T-helper 1 cell (primary cell): ENCODE results near the gene STXBP6.
"Not testable (repeated sequence)": the region's sequence is repeated elsewhere in the genome, so short reads cannot be mapped to it uniquely, and the experiment has no call there.

Experiments
- DNase-seq, 5 donors: peaks; one replicate each; pipeline ENCODE4 v3.0.0-alpha.2; 2012 to 2020

STXBP6 gene

DNA sequence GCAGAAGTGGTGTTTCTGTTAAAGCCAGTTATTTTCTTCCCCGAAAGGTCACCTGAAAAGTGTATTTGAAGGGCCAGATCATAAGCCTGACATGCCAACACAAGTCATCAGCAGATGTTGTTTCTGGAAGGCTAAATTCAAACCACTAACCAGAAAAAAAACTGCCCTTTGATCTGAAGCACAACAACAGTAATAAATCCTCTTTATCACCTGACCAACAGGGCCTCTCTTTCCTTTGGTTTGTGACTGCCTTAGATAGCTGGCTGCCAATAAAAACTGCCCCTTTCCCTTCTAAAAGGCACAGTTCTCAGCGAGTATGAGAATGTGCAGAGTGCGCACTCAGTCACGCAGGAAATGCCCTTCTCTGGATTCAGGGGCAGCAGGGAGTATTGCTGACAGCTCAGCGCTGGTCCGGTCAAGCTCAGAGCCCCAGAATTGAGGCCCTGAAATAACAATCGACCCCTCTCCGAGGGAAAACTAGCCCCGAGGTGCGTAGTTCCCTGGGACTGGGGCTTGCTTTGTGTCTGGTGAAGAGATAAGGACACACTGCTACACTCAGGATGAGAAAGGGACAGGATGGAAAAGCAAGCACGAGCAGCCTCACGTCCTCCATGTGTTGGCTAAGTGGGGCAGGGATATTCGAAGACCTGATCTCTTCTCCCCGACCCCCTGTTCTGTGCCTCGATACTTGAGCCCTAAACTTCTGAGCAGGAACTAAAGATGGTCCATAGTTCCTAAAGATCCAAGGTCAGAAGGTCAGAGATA lies 231.7 kb downstream of the STXBP6 start:
- no peak for DNase-seq

DNA sequence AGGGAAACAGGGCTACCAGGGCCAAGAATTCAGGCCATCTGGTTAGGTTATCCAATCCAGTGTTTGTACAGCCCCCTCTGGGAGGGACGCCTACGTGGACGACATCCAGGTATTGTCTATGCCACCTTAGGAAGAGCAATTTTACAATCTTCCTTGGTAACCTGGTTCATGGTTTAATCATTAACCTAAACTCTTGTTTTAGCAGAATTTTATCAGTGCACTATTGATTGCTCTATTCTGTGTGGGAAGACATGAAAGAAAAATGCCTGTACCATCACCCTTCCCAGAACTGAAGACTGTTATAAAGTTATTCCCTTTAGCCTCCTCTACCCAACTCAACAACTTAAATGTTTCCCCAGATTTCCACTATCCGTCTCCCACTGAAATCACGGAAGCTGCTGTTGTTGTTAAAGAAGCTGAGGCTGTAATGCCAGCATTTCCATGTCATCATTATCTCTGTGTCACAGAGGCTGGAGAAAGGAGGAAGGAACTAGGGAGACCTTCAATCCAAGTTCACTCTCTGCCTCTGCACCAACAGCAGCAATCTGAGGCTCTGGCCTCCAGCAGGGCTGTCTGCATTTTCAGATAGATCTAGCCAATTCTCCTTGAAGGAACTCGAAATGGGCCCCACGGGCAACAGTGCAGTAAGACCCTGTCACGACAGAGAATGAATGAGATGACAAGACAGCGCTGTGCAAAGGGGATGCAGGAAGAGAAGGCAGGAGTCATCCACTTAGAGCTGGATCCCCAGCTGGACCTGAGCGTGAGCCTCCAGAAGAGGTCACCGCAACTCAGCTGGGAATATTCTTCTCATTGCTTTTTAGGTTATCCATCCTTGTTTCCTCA lies 232.5 kb downstream of the STXBP6 start:
- no peak for DNase-seq

- DNase-seq = no peak
Observed at GRCh38 chr14:24816929-24817211, 233.1 kb downstream of the STXBP6 start.

DNA sequence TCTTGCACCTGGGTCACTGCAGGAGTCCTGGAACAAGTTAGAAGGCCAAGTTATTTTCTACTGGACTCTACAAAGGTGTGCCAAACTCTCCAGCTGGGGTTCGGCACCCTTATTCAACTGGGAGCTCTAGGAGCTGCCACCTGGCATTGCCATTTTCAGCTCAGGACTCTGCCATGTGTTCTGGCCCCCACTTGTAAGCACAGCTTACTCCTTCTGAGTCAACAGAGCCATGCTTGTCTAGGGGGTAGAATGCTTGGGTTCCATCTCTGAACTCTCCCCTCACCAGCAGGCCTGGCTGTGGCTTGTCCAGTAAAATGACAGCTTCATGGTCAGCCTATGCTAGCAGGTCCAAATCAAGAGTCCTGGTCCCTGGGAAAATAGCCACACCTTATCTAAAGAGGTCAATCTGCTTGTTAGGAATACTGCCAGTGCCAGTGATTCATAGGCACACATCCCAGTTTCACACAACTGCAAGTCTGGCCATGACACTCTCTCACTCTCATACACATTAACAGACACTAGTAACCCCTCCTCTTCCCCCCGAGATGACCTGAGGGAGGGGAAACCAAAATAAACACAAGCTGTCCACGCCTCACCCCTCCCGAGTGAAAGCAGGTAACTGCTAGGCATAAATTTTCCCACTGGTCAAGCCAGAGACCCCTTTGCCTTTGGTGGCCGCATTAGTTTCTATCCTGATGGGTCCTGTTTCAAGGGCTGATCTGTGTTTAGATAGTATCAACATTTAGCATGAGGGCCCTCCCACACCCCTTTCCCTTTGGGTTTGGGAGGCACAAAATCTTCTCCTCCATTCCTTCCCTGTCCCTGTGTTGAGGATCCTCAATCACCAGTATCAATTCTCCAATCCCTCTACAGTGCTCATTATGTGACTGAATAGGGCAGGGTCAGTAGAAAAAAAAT lies 233.7 kb downstream of the STXBP6 start:
- no peak for DNase-seq

GRCh38 chr14:24815543-24815942 lies 234.4 kb downstream of the STXBP6 start:
- DNase-seq = no peak

GRCh38 chr14:24814944-24815343 lies 235.0 kb downstream of the STXBP6 start:
- DNase-seq = no peak

- DNase-seq = no peak
Observed at GRCh38 chr14:24814346-24814745, 235.6 kb downstream of the STXBP6 start.

GRCh38 chr14:24813819-24814259 lies 236.1 kb downstream of the STXBP6 start:
- no peak for DNase-seq

DNA sequence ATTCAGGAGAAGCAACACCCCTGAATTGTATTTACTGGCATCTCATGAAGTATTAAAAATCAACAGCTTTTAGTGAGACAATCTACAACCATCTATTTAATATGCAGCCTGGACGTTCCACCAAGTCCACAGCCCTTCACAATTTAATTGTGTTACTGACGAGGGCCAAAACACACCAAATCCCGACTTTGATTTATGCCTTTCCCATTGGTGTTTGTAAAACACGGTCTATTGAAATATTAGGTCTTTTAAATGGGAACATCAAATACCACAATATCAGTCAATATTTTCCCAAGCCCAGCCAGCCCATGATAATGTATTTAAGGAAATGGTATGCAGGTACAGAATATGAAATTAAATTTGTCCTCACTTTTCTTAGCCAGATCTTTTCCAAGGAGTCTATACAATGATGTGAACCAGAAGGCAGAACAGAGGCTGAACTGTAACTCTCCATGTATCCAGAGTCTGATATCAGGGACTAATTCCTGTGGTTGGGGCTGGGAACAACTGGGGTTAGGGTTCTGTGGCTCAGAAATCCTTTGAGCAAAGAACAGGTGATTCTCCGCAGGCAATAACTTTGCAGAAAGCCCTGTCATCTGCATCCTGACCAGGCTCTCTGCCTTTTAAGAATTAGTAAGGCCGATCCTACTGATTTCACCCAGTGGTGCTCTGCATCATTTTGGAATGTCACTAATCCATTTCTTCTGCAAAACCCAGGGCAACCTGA lies 236.7 kb downstream of the STXBP6 start:
- DNase-seq = no peak

GRCh38 chr14:24809135-24809534 lies 240.8 kb downstream of the STXBP6 start:
- DNase-seq = no peak

GRCh38 chr14:24808412-24808811 lies 241.5 kb downstream of the STXBP6 start:
- no peak for DNase-seq

DNA sequence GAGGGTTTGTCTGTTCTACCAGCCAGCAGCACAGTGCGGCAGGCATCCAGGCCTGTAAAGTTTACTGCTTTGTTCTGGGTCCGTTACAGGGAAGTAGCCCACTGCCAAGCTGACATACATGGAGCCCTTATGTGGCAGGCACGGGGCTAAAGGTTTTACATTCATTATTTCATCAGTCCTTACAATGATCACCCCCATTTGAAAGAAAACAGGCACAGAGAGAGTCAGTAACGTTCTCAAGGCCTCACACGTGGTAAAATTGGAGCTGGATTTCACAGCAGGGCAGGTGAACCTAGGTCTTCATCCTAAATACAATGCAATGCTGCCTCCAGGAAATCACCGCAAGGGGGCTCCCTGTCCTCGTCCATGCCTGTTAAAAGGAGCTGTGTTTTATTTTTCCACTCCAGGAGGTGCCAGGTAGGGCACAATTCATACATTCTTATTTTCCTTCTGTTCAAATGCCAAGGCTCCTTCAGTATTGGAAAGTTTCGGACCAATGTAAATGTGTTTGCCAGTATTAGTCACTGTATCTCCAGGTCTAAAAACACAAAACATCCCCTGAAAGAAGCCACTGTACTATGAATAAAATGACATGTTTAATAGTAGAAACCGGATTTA lies 243.8 kb downstream of the STXBP6 start:
- peak in 1 of 5 donors; percentile 17 for DNase-seq

GRCh38 chr14:24804552-24805212 lies 245.3 kb downstream of the STXBP6 start:
- no peak for DNase-seq

GRCh38 chr14:24803933-24804494 lies 245.9 kb downstream of the STXBP6 start:
- DNase-seq = no peak

GRCh38 chr14:24803426-24803825 lies 246.5 kb downstream of the STXBP6 start:
- DNase-seq = not testable (repeated sequence)

DNA sequence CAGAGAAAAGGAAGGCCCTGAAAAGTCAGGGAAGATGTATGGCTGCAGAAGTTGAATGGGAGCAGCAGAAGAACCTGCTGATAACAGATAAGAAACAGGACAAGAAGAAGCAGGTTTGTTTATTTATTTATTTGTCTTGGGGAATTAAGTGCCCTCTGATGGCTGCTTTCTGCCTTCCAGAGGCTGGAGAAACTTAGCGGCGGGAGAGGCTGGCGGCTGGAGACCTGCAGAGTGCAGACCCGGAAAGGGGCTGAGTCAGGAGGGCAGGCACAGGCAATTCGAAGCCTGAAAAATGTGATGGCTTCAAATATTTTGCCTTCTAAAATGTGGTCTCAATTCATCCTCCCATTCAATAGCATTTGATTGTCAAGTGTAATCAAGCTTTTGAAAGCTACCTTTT lies 247.7 kb downstream of the STXBP6 start:
- no peak for DNase-seq

- DNase-seq = no peak
Observed at GRCh38 chr14:24801024-24801423, 248.9 kb downstream of the STXBP6 start.

- DNase-seq = peak in 1 of 5 donors; percentile 4
Observed at GRCh38 chr14:24798911-24799462, 251.0 kb downstream of the STXBP6 start.

DNA sequence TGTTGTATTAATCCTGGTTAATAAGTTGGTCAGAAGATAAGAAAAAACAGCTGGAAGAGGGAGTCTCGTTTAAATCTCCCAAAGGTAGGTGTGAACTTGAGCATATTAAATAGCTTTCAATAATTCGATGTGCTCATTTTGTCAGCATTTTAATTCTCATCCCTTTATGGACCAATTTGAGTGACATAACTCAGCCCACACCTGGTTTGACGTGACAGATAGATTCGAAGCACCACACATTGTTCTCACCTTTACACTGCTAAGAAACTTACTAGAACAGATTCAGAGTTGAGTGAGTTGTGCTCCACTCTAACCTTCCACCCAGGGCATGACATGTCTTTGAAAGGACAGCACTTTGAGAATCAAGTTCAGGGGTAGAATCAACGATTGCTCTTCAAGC lies 254.5 kb downstream of the STXBP6 start:
- DNase-seq = no peak

DNA sequence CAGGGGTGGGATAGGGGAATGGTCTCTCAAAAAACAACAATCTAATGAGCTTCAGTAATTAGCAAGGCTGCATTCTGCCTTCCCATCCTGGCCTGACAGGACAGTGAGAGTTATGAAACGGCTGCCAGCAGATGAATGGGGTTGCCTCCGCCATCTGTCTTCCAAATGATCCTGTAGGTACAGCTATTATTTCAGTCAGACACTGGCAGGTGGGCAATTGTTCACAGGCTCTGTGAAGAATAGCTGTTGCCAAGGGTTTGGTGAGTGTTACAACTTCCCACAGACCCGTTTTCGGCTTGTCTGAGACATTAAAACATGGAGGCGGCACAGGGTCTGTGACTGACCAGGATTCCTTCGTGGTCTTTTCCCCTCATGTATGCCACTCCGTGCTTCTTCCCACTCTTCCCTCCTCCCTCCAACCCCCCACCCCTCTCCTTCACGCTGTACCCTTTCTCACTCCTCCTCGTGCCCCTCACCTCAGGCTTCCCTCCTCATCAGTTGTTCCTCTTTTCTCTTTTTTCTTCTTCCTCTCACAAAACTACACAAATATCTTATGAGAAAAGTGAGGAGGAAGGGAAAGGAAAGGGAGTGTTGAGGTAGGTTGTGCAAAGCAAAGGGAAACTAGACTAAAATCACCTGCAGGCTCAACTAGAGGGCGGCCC lies 255.2 kb downstream of the STXBP6 start:
- no peak for DNase-seq
